Neural cell (in vitro differentiated cells): ENCODE measurements around the gene ASIC2. TPM values are rescaled to one million over a fixed set of nuclear protein-coding genes. Genes with fewer than 3 reads are reported as not detected.
A peak's percentile ranks its signal among the peaks of the same experiment; 100 is the strongest.

Experiments used
- H2AFZ ChIP-seq: fragments of 200-600, 300-800 bp; sonication (generic), shearing (Covaris generic); 2 replicates; pipeline ENCODE4 v1.6.0; 2014; ENCODE audit warnings: low read depth, mild to moderate bottlenecking, antibody characterized with exemption, low read length, moderate library complexity
- H3F3A ChIP-seq: fragments of 200-600 bp; shearing (Covaris generic); 2 replicates; pipeline ENCODE4 v1.6.1; 2016; ENCODE audit warnings: mild to moderate bottlenecking, moderate library complexity, mixed read lengths, antibody characterized with exemption, low read length; ENCODE audit not compliant: insufficient read depth, poor library complexity, severe bottlenecking
- H3K27ac ChIP-seq: fragments of 200-600, 300-800 bp; sonication (generic), shearing (Covaris generic); 2 replicates; pipeline ENCODE4 v1.5.1; 2014; ENCODE audit warnings: mild to moderate bottlenecking, low read length, moderate library complexity
- H3K27me3 ChIP-seq: fragments of 300-800, 200-600 bp; sonication (generic), shearing (Covaris generic); 2 replicates; pipeline ENCODE4 v1.6.0; 2014; ENCODE audit warnings: mild to moderate bottlenecking, low read depth, low read length, moderate library complexity; ENCODE audit not compliant: insufficient read depth
- H3K36me3 ChIP-seq: fragments of 300-800, 200-600 bp; sonication (generic), shearing (Covaris generic); 2 replicates; pipeline ENCODE4 v1.5.1; 2014; ENCODE audit warnings: mild to moderate bottlenecking, antibody characterized with exemption, low read length, moderate library complexity; ENCODE audit not compliant: insufficient read depth
- H3K4me2 ChIP-seq: fragments of 300-800, 200-600 bp; sonication (generic), shearing (Covaris generic); 2 replicates; pipeline ENCODE4 v1.6.0; 2014; ENCODE audit warnings: mild to moderate bottlenecking, low read length
- H3K4me3 ChIP-seq: fragments of 300-800, 200-600 bp; sonication (generic), shearing (Covaris generic); 2 replicates; pipeline ENCODE4 v1.5.1; 2014; ENCODE audit warnings: mild to moderate bottlenecking, low read length, moderate library complexity
- H3K79me2 ChIP-seq: fragments of 200-600 bp; shearing (Covaris generic); replicated peaks from 2 replicates; pipeline ENCODE4 v1.6.0; 2014; ENCODE audit warnings: mild to moderate bottlenecking, low read length, moderate library complexity; ENCODE audit not compliant: insufficient read depth
- H3K9ac ChIP-seq: fragments of 300-800, 200-600 bp; sonication (generic), shearing (Covaris generic); 2 replicates; pipeline ENCODE4 v1.6.1; 2016; ENCODE audit warnings: mild to moderate bottlenecking, low read length, mixed read lengths
- H3K9me2 ChIP-seq: fragments of 200-600 bp; shearing (Covaris generic); 2 replicates; pipeline ENCODE4 v1.6.1; 2016; ENCODE audit warnings: mild to moderate bottlenecking, low read length, mixed read lengths; ENCODE audit not compliant: insufficient read depth
- H3K9me3 ChIP-seq: fragments of 200-600, 300-800 bp; sonication (generic), shearing (Covaris generic); 2 replicates; pipeline ENCODE4 v1.6.1; 2016; ENCODE audit warnings: mild to moderate bottlenecking, mixed run types, low read length, moderate library complexity, mixed read lengths
- H4K20me1 ChIP-seq: fragments of 200-600 bp; shearing (Covaris generic); 2 replicates; pipeline ENCODE4 v1.6.1; 2016; ENCODE audit warnings: mild to moderate bottlenecking, mixed run types; ENCODE audit not compliant: insufficient read depth
- CTCF ChIP-seq: fragments of 450-650 bp; IDR thresholded peaks from 2 replicates; pipeline ENCODE4 v1.5.1; 2014; ENCODE audit warnings: antibody characterized with exemption, mild to moderate bottlenecking, moderate library complexity; ENCODE audit not compliant: poor library complexity, severe bottlenecking
- EP300 ChIP-seq: fragments of 450-650 bp; conservative IDR thresholded peaks from 2 replicates; pipeline ENCODE4 v1.6.1; 2014; ENCODE audit warnings: antibody characterized with exemption, mild to moderate bottlenecking, moderate library complexity; ENCODE audit not compliant: poor library complexity, severe bottlenecking
- EZH2 ChIP-seq: fragments of 200-600, 300-800 bp; shearing (Covaris generic), sonication (generic); IDR thresholded peaks from 2 replicates; pipeline ENCODE4 v1.6.1; 2014; ENCODE audit warnings: antibody characterized with exemption, low read length, borderline replicate concordance, mild to moderate bottlenecking; ENCODE audit not compliant: insufficient read depth, poor library complexity, severe bottlenecking
- MXI1 ChIP-seq: fragments of 450-650 bp; conservative IDR thresholded peaks from 2 replicates; pipeline ENCODE4 v1.6.1; 2014; ENCODE audit warnings: antibody characterized with exemption, mild to moderate bottlenecking; ENCODE audit not compliant: poor library complexity, severe bottlenecking
- POLR2AphosphoS5 ChIP-seq: IDR thresholded peaks from 2 replicates; pipeline ENCODE4 v1.6.1; 2012
- RAD21 ChIP-seq: fragments of 450-650 bp; conservative IDR thresholded peaks from 2 replicates; pipeline ENCODE4 v1.6.1; 2014; ENCODE audit warnings: antibody characterized with exemption, mild to moderate bottlenecking, moderate library complexity
- SMC3 ChIP-seq: fragments of 450-650 bp; conservative IDR thresholded peaks from 2 replicates; pipeline ENCODE4 v1.6.1; 2014; ENCODE audit warnings: antibody characterized with exemption, mild to moderate bottlenecking, moderate library complexity; ENCODE audit not compliant: poor library complexity
- TAF1 ChIP-seq: IDR thresholded peaks from 2 replicates; pipeline ENCODE4 v1.6.1; 2012; ENCODE audit warnings: low read depth
- polyA plus RNA-seq: library from polyadenylated mRNA; depleted of rRNA; stranded (reverse); fragments of >200 nt; gene quantifications from 2 replicates; pipeline ENCODE4 v1.2.3, GENCODE V29; 2014
- TF ChIP-seq, protein P1 (sequence below): IDR thresholded peaks from 2 replicates; pipeline ENCODE4 v1.6.1; 2012; ENCODE audit warnings: borderline replicate concordance

The ASIC2 gene
- polyA plus RNA-seq, 1 donor from 2014 or later, result 2.4 TPM

GRCh38 chr17:33291248-33292200 lies 1.6 kb downstream of the ASIC2 start:
- Histone ChIP-seq H4K20me1 (no peaks in the 10 kb centered on the region), H3K27me3 (peaks cover 73% of the 10 kb centered on the region), H3K4me3 (peak overlapping the region; percentile 91), H3K9me3 (no peaks in the 10 kb centered on the region), H3K9me2 (no peaks in the 10 kb centered on the region), H3F3A (no peaks in the 10 kb centered on the region), H3K36me3 (no peaks in the 10 kb centered on the region), H3K9ac (peak overlapping the region; percentile 68), H3K27ac (no peak overlapping the region), H3K4me2 (peak overlapping the region; percentile 65), H3K79me2 (no peaks in the 10 kb centered on the region), H2AFZ (no peak overlapping the region)
- TF ChIP-seq SMC3 (peak; percentile 53), EZH2 (no peak), CTCF (peak; percentile 58), RAD21 (peak; percentile 52), MXI1 (peak; percentile 54)

DNA sequence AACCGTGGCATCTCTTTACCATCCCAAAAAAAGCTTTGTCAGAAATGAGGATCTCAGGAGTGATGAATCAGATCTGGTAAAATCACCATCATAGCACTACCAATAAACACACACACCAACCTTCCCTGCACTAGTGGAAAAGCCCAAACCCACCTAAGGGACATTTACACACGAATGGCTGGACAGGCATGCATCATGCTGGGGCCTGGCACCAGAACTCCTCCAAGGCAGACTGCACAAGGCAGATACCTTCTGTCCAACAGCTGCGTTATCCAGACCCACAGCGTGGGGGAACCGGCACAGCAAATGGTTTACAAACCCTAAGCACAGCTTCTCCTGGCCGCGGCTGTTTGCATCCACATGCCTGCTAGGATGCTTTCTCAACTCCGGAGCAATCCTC lies 2.8 kb downstream of the ASIC2 start:
- Histone ChIP-seq H3K4me2 (no peak overlapping the region), H3K27me3 (peaks cover 68% of the 10 kb centered on the region), H3K9me2 (no peaks in the 10 kb centered on the region), H3K4me3 (peak overlapping the region; percentile 91), H3K9me3 (no peaks in the 10 kb centered on the region), H3K36me3 (no peaks in the 10 kb centered on the region), H3F3A (no peaks in the 10 kb centered on the region), H4K20me1 (no peaks in the 10 kb centered on the region), H3K27ac (no peak overlapping the region), H2AFZ (no peak overlapping the region), H3K79me2 (no peaks in the 10 kb centered on the region), H3K9ac (no peak overlapping the region)
- TF ChIP-seq EZH2 (no peak), CTCF (no peak), MXI1 (no peak), POLR2AphosphoS5 (no peak), RAD21 (no peak), TAF1 (no peak), SMC3 (no peak), EP300 (no peak)
- TF ChIP-seq, protein P1, sequence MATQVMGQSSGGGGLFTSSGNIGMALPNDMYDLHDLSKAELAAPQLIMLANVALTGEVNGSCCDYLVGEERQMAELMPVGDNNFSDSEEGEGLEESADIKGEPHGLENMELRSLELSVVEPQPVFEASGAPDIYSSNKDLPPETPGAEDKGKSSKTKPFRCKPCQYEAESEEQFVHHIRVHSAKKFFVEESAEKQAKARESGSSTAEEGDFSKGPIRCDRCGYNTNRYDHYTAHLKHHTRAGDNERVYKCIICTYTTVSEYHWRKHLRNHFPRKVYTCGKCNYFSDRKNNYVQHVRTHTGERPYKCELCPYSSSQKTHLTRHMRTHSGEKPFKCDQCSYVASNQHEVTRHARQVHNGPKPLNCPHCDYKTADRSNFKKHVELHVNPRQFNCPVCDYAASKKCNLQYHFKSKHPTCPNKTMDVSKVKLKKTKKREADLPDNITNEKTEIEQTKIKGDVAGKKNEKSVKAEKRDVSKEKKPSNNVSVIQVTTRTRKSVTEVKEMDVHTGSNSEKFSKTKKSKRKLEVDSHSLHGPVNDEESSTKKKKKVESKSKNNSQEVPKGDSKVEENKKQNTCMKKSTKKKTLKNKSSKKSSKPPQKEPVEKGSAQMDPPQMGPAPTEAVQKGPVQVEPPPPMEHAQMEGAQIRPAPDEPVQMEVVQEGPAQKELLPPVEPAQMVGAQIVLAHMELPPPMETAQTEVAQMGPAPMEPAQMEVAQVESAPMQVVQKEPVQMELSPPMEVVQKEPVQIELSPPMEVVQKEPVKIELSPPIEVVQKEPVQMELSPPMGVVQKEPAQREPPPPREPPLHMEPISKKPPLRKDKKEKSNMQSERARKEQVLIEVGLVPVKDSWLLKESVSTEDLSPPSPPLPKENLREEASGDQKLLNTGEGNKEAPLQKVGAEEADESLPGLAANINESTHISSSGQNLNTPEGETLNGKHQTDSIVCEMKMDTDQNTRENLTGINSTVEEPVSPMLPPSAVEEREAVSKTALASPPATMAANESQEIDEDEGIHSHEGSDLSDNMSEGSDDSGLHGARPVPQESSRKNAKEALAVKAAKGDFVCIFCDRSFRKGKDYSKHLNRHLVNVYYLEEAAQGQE, result no peak
